Esophagus muscularis mucosa (tissue), 4 donors: ENCODE results near the gene IDI1.
A peak's percentile ranks its signal among the peaks of the same experiment; 100 is the strongest.

Experiments used
- EP300 ChIP-seq: sonication (generic); formaldehyde crosslinking; IDR thresholded peaks from one replicate; pipeline ENCODE4 v1.6.1; 2017; ENCODE audit warnings: antibody characterized with exemption
- POLR2AphosphoS5 ChIP-seq, 2 donors: sonication (generic); formaldehyde crosslinking; IDR thresholded peaks; one replicate each; pipeline ENCODE4 v1.6.1; 2017; ENCODE audit warnings: antibody characterized with exemption in 2 of 2
- TF ChIP-seq, protein P1 (sequence below), 3 experiments: fragments of 200-600 bp in 2 of 3; fragments of 450-650 bp in 1 of 3; sonication (generic) in 2 of 3; IDR thresholded peaks; one replicate each; pipeline ENCODE4 v1.5.1; 2017 to 2019; ENCODE audit warnings: antibody characterized with exemption in 3 of 3, mild to moderate bottlenecking in 2 of 3, moderate library complexity in 1 of 3

- no peak for TF ChIP-seq EP300
- TF ChIP-seq, protein P1, sequence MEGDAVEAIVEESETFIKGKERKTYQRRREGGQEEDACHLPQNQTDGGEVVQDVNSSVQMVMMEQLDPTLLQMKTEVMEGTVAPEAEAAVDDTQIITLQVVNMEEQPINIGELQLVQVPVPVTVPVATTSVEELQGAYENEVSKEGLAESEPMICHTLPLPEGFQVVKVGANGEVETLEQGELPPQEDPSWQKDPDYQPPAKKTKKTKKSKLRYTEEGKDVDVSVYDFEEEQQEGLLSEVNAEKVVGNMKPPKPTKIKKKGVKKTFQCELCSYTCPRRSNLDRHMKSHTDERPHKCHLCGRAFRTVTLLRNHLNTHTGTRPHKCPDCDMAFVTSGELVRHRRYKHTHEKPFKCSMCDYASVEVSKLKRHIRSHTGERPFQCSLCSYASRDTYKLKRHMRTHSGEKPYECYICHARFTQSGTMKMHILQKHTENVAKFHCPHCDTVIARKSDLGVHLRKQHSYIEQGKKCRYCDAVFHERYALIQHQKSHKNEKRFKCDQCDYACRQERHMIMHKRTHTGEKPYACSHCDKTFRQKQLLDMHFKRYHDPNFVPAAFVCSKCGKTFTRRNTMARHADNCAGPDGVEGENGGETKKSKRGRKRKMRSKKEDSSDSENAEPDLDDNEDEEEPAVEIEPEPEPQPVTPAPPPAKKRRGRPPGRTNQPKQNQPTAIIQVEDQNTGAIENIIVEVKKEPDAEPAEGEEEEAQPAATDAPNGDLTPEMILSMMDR (IDR thresholded peaks at IDR 0.05): peak in 1 of 3 experiments; percentile 9
- TF ChIP-seq POLR2AphosphoS5 (IDR thresholded peaks at IDR 0.05): no peak
Measured at GRCh38 chr10:1074748-1075308, 25.9 kb upstream of the IDI1 start.
